ENCODE data around the gene RNF166.

RNF166 gene

GRCh38 chr16:88723911-88724310 lies 17.7 kb upstream of the RNF166 start:
- no peak for DNase-seq (ENCODE audit: low spot score)

GRCh38 chr16:88723507-88723887 lies 17.3 kb upstream of the RNF166 start:
- DNase-seq (ENCODE audit: low spot score) = no peak

- DNase-seq (ENCODE audit: low spot score) = no peak
These were observed 16.7 kb upstream of the RNF166 start for GRCh38 chr16:88722784-88723506.

GRCh38 chr16:88721815-88722755 lies 15.9 kb upstream of the RNF166 start:
- no peak for DNase-seq (ENCODE audit: low spot score)

- DNase-seq (ENCODE audit: low spot score) = no peak
These were observed 15.0 kb upstream of the RNF166 start for GRCh38 chr16:88721236-88721635.

- no peak for DNase-seq (ENCODE audit: low spot score)
These were observed 14.3 kb upstream of the RNF166 start for GRCh38 chr16:88720396-88720970.

GRCh38 chr16:88719933-88720296 lies 13.7 kb upstream of the RNF166 start:
- no peak for DNase-seq (ENCODE audit: low spot score)

GRCh38 chr16:88719267-88719932 lies 13.2 kb upstream of the RNF166 start:
- no peak for DNase-seq (ENCODE audit: low spot score)

GRCh38 chr16:88718178-88718577 lies 12.0 kb upstream of the RNF166 start:
- DNase-seq (ENCODE audit: low spot score) = no peak

- DNase-seq (ENCODE audit: low spot score) = no peak
These were observed 10.4 kb upstream of the RNF166 start for GRCh38 chr16:88716601-88717001.

- no peak for DNase-seq (ENCODE audit: low spot score)
These were observed 10.0 kb upstream of the RNF166 start for GRCh38 chr16:88716201-88716600.

- DNase-seq (ENCODE audit: low spot score) = no peak
These were observed 9.3 kb upstream of the RNF166 start for GRCh38 chr16:88715312-88716190.

GRCh38 chr16:88714420-88715302 lies 8.5 kb upstream of the RNF166 start:
- DNase-seq (ENCODE audit: low spot score) = no peak

GRCh38 chr16:88713568-88714419 lies 7.6 kb upstream of the RNF166 start:
- peak; percentile 58 for DNase-seq (ENCODE audit: low spot score)

GRCh38 chr16:88713054-88713453 lies 6.8 kb upstream of the RNF166 start:
- no peak for DNase-seq (ENCODE audit: low spot score)

- no peak for DNase-seq (ENCODE audit: low spot score)
These were observed 6.3 kb upstream of the RNF166 start for GRCh38 chr16:88712362-88712979.

GRCh38 chr16:88711750-88712340 lies 5.6 kb upstream of the RNF166 start:
- no peak for DNase-seq (ENCODE audit: low spot score)

GRCh38 chr16:88710556-88710955 lies 4.3 kb upstream of the RNF166 start:
- DNase-seq (ENCODE audit: low spot score) = no peak
